Measurements from ENCODE around the gene DGKI.
A peak's percentile ranks its signal among the peaks of the same experiment; 100 is the strongest.

Gene DGKI

GRCh38 chr7:137656227-137656849 lies 190.4 kb downstream of the DGKI start:
- peak; percentile 72 for DNase-seq (ENCODE audit: low read depth, low spot score)

- DNase-seq (ENCODE audit: low read depth, low spot score) = no peak
These were observed 191.0 kb downstream of the DGKI start for GRCh38 chr7:137655804-137656203.

GRCh38 chr7:137652721-137653120 lies 194.1 kb downstream of the DGKI start:
- DNase-seq (ENCODE audit: low read depth, low spot score) = no peak

- DNase-seq (ENCODE audit: low read depth, low spot score) = no peak
These were observed 198.7 kb downstream of the DGKI start for GRCh38 chr7:137647905-137648565.

GRCh38 chr7:137642472-137642871 lies 204.3 kb downstream of the DGKI start:
- no peak for DNase-seq (ENCODE audit: low read depth, low spot score)

GRCh38 chr7:137642031-137642430 lies 204.7 kb downstream of the DGKI start:
- no peak for DNase-seq (ENCODE audit: low read depth, low spot score)

- no peak for DNase-seq (ENCODE audit: low read depth, low spot score)
These were observed 210.4 kb downstream of the DGKI start for GRCh38 chr7:137636376-137636775.

GRCh38 chr7:137635874-137636273 lies 210.9 kb downstream of the DGKI start:
- no peak for DNase-seq (ENCODE audit: low read depth, low spot score)

- DNase-seq (ENCODE audit: low read depth, low spot score) = no peak
These were observed 211.6 kb downstream of the DGKI start for GRCh38 chr7:137635132-137635531.

- DNase-seq (ENCODE audit: low read depth, low spot score) = no peak
These were observed 212.4 kb downstream of the DGKI start for GRCh38 chr7:137634356-137634755.

GRCh38 chr7:137633133-137633532 lies 213.6 kb downstream of the DGKI start:
- no peak for DNase-seq (ENCODE audit: low read depth, low spot score)

GRCh38 chr7:137628216-137628615 lies 218.6 kb downstream of the DGKI start:
- DNase-seq (ENCODE audit: low read depth, low spot score) = no peak

- peak; percentile 81 for DNase-seq (ENCODE audit: low read depth, low spot score)
These were observed 220.2 kb downstream of the DGKI start for GRCh38 chr7:137626469-137627067.

GRCh38 chr7:137625197-137625596 lies 221.6 kb downstream of the DGKI start:
- no peak for DNase-seq (ENCODE audit: low read depth, low spot score)

GRCh38 chr7:137619181-137619580 lies 227.6 kb downstream of the DGKI start:
- DNase-seq (ENCODE audit: low read depth, low spot score) = no peak

GRCh38 chr7:137618748-137619147 lies 228.0 kb downstream of the DGKI start:
- no peak for DNase-seq (ENCODE audit: low read depth, low spot score)

- no peak for DNase-seq (ENCODE audit: low read depth, low spot score)
These were observed 233.7 kb downstream of the DGKI start for GRCh38 chr7:137613006-137613525.

GRCh38 chr7:137611606-137612005 lies 235.2 kb downstream of the DGKI start:
- no peak for DNase-seq (ENCODE audit: low read depth, low spot score)

GRCh38 chr7:137609500-137609899 lies 237.3 kb downstream of the DGKI start:
- DNase-seq (ENCODE audit: low read depth, low spot score) = no peak

- no peak for DNase-seq (ENCODE audit: low read depth, low spot score)
These were observed 240.6 kb downstream of the DGKI start for GRCh38 chr7:137606061-137606674.

- no peak for DNase-seq (ENCODE audit: low read depth, low spot score)
These were observed 243.7 kb downstream of the DGKI start for GRCh38 chr7:137603043-137603442.

- no peak for DNase-seq (ENCODE audit: low read depth, low spot score)
These were observed 245.1 kb downstream of the DGKI start for GRCh38 chr7:137601642-137602041.

Measured in ELF-1 (cell line).